ENCODE measurements around the gene NCSTN.

The NCSTN gene

DNA sequence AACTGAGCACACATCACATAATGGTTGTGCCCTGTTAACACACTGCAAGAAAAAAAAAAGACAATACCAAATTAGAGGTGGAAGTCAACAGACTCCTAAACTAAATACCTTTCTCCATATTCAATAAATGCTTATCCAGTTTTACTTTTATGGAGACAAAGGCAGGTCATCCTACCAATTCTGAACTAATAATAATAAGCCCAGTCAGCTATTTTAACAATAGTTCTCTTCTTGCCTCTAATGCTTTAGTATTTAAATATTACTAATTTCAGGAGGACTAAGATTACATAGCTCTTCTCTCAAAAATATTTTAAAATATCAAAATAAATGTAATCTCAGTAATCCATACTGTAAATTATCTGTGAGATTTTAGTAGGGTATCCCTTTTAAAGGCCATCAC is 10.7 kb upstream of the NCSTN start:
- no peak overlapping the region for H3K27ac ChIP-seq
- no peak for TF ChIP-seq ZFX (IDR thresholded peaks at IDR 0.05; ENCODE audit: borderline replicate concordance)
- TF ChIP-seq CTCF (IDR thresholded peaks at IDR 0.05) = no peak

- no peak for TF ChIP-seq ZFX (IDR thresholded peaks at IDR 0.05; ENCODE audit: borderline replicate concordance)
- TF ChIP-seq CTCF (IDR thresholded peaks at IDR 0.05) = no peak
- H3K27ac ChIP-seq = no peak overlapping the region
Observed at GRCh38 chr1:160338580-160338979, 4.6 kb upstream of the NCSTN start.

DNA sequence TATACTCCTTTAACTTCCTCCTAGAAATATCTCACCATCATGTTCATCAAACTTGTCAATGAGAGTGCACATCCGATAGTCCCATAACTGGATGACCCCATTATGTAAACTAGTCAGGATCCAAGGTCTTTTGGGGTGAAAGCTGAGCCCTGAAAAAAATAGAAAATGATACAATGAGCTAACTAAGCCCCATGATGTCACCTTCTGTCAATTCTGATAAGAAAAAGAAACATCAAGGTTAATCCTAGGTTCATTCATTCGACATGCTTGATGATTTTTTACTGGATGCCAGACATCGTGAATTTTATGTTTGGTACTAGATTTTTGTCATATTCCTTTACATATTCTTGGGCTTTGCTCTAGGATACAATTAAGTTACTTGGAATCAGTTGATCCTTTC is 3.0 kb upstream of the NCSTN start:
- no peak overlapping the region for H3K27ac ChIP-seq
- no peak for TF ChIP-seq CTCF (IDR thresholded peaks at IDR 0.05)

GRCh38 chr1:160340866-160341265 is 2.3 kb upstream of the NCSTN start:
- no peak overlapping the region for H3K27ac ChIP-seq
- no peak for TF ChIP-seq CTCF (IDR thresholded peaks at IDR 0.05)
- no peak for TF ChIP-seq ZFX (IDR thresholded peaks at IDR 0.05; ENCODE audit: borderline replicate concordance)

DNA sequence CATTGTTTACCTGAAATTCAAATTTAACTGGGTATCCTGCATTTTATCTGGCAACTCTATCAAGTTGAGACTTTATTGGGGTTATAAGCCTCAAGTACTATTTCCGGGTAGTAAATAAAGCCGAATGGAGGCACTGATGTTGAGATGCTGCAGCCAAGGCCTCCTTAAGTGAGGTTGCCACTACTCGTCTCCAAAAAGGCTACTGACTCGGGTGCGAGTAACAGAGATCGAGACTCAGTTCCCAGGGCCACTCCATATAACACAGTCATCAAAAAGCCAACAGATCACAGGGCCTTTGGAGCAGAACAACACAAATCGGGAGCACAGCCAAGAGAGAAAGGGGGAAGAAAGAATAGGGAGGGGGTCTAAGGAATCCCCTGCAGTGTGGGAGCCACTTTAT is 657 bp upstream of the NCSTN start:
- no peak for TF ChIP-seq ZFX (IDR thresholded peaks at IDR 0.05; ENCODE audit: borderline replicate concordance)
- H3K27ac ChIP-seq = peak overlapping the region; percentile 66

DNA sequence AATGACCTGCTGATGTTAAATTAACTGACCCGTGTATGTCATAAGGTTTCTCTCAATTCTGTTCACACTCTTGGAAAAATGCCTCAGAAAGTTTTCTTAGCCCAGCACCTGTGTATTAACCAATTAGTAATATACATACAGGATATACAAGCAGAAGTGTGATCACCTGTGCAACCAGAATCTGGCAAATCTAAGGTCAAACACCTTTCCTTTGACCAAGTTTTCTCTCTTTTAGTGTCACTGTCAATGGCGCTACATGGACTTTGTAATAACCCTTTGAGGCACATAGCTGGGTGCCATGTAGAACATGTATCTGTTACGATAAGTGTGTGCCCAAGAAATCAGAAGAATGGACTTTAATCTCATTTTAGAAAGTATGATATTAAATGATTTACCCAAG is 1.1 kb downstream of the NCSTN start:
- no peak for TF ChIP-seq ZFX (IDR thresholded peaks at IDR 0.05; ENCODE audit: borderline replicate concordance)
- no peak for TF ChIP-seq CTCF (IDR thresholded peaks at IDR 0.05)
- H3K27ac ChIP-seq = no peak overlapping the region; the same call in 1 of the 2 replicates

- TF ChIP-seq ZFX (IDR thresholded peaks at IDR 0.05; ENCODE audit: borderline replicate concordance) (no peak), CTCF (IDR thresholded peaks at IDR 0.05) (no peak)
- H3K27ac ChIP-seq = no peak overlapping the region
Observed at GRCh38 chr1:160344936-160345335, 1.8 kb downstream of the NCSTN start.

DNA sequence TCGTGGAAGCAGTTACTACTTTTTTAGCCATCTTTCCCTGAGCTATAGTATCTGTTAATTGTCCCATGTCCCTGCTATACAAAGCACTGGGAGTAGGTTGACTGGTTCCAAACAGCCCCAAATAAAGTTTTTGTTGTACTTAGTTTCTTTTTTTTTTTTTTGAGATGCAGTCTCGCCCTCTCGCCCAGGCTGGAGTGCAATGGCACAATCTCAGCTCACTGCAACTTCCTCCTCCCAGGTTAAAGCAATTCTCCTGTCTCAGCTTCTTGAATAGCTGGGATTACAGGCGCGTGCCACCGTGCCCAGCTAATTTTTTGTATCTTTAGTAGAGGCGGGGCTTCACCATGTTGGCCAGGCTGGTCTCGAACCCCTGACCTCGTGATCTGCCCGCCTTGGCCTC is 3.3 kb downstream of the NCSTN start:
- no peak overlapping the region for H3K27ac ChIP-seq
- TF ChIP-seq ZFX (IDR thresholded peaks at IDR 0.05; ENCODE audit: borderline replicate concordance) = no peak
- TF ChIP-seq CTCF (IDR thresholded peaks at IDR 0.05) = no peak
